ENCODE results near the gene KMT2B. TPM values are rescaled to one million over a fixed set of nuclear protein-coding genes. Genes with fewer than 3 reads are reported as not detected.

KMT2B gene
- total RNA-seq, 1 donor from 2014 or later, result 70.2 TPM

- H3K4me1 Mint-ChIP-seq (ENCODE audit: low read depth), result peaks cover 13% of the 10 kb centered on the region
- TF ChIP-seq CTCF (IDR thresholded peaks at IDR 0.05; ENCODE audit: unreplicated experiment), result no peak
- no peaks in the 10 kb centered on the region for H3K36me3 Mint-ChIP-seq (ENCODE audit: insufficient read depth)
Measured at GRCh38 chr19:35713506-35713850, 4.3 kb upstream of the KMT2B start.

GRCh38 chr19:35713904-35714495 lies 3.8 kb upstream of the KMT2B start:
- H3K9me3 Mint-ChIP-seq (ENCODE audit: low read depth), result no peaks in the 10 kb centered on the region
- H3K4me1 Mint-ChIP-seq (ENCODE audit: low read depth), result peaks cover 15% of the 10 kb centered on the region
- no peaks in the 10 kb centered on the region for H3K27me3 Mint-ChIP-seq
- H3K27ac Mint-ChIP-seq, result peak overlapping the region; percentile 19
- DNase-seq (ENCODE audit: low spot score, unreplicated experiment), result no peak
- H3K4me3 Mint-ChIP-seq (ENCODE audit: low read depth), result no peak overlapping the region
- TF ChIP-seq CTCF (IDR thresholded peaks at IDR 0.05; ENCODE audit: unreplicated experiment), result no peak
- no peaks in the 10 kb centered on the region for H3K36me3 Mint-ChIP-seq (ENCODE audit: insufficient read depth)

More at GRCh38 chr19:35713506-35713850, 4.3 kb upstream of the KMT2B start:
- Mint-ChIP-seq H3K27me3 (no peaks in the 10 kb centered on the region), H3K9me3 (ENCODE audit: low read depth) (no peaks in the 10 kb centered on the region), H3K4me3 (ENCODE audit: low read depth) (no peak overlapping the region), H3K27ac (no peak overlapping the region)
- no peak for DNase-seq (ENCODE audit: low spot score, unreplicated experiment)

GRCh38 chr19:35714601-35715354 lies 3.0 kb upstream of the KMT2B start:
- H3K4me3 Mint-ChIP-seq (ENCODE audit: low read depth), result peak overlapping the region; percentile 56
- H3K4me1 Mint-ChIP-seq (ENCODE audit: low read depth), result peaks cover 21% of the 10 kb centered on the region
- DNase-seq (ENCODE audit: low spot score, unreplicated experiment), result no peak
- H3K9me3 Mint-ChIP-seq (ENCODE audit: low read depth), result no peaks in the 10 kb centered on the region
- TF ChIP-seq CTCF (IDR thresholded peaks at IDR 0.05; ENCODE audit: unreplicated experiment), result no peak
- H3K27ac Mint-ChIP-seq, result peak overlapping the region; percentile 19
- H3K27me3 Mint-ChIP-seq, result no peaks in the 10 kb centered on the region
- no peaks in the 10 kb centered on the region for H3K36me3 Mint-ChIP-seq (ENCODE audit: insufficient read depth)

GRCh38 chr19:35715355-35715809 lies 2.4 kb upstream of the KMT2B start:
- Mint-ChIP-seq H3K36me3 (ENCODE audit: insufficient read depth) (peaks cover 1% of the 10 kb centered on the region), H3K4me1 (ENCODE audit: low read depth) (peaks cover 21% of the 10 kb centered on the region), H3K27ac (no peak overlapping the region), H3K9me3 (ENCODE audit: low read depth) (no peaks in the 10 kb centered on the region), H3K27me3 (no peaks in the 10 kb centered on the region), H3K4me3 (ENCODE audit: low read depth) (peak overlapping the region; percentile 82)
- DNase-seq (ENCODE audit: low spot score, unreplicated experiment), result no peak
- no peak for TF ChIP-seq CTCF (IDR thresholded peaks at IDR 0.05; ENCODE audit: unreplicated experiment)

GRCh38 chr19:35715981-35716800 lies 1.6 kb upstream of the KMT2B start:
- Mint-ChIP-seq H3K4me3 (ENCODE audit: low read depth) (peak overlapping the region; percentile 82), H3K9me3 (ENCODE audit: low read depth) (no peaks in the 10 kb centered on the region), H3K36me3 (ENCODE audit: insufficient read depth) (peaks cover 1% of the 10 kb centered on the region), H3K27me3 (no peaks in the 10 kb centered on the region), H3K4me1 (ENCODE audit: low read depth) (peaks cover 21% of the 10 kb centered on the region), H3K27ac (peak overlapping the region; percentile 97)
- peak; percentile 50 for DNase-seq (ENCODE audit: low spot score, unreplicated experiment)
- TF ChIP-seq CTCF (IDR thresholded peaks at IDR 0.05; ENCODE audit: unreplicated experiment), result no peak
